ENCODE measurements around the gene BCL2L15. TPM values are rescaled to one million over a fixed set of nuclear protein-coding genes. Genes with fewer than 3 reads are reported as not detected.

The BCL2L15 gene
- total RNA-seq, 2 donors from 2014 or later, result 0.08 TPM; not detected in 1

DNA sequence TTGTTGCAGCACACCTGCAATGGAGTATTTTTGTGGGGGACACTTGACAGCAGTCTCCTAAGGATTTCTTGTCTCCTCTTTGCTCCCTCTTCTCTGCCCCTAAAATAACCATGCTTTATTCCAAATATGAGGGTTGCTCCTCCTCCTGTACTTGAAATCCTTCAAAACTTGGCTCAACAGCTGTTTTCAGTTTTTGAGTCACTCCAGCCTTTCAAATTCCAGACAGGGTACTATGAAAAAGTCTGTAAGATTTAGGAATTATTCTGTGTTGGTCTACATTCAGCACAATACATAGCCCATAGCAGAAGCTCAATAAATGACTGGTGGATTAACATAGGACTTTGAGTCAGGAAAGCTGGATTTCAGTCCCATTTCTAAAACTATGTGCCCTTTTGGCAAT lies 11.7 kb upstream of the BCL2L15 start:
- no peaks in the 10 kb centered on the region for H3K9me3 ChIP-seq
- no peak overlapping the region for H3K4me3 ChIP-seq
- no peaks in the 10 kb centered on the region for H3K27me3 ChIP-seq
- peaks cover 0 to 10% of the 10 kb centered on the region in 2 donors for H3K4me1 ChIP-seq
- no peak for DNase-seq (ENCODE audit: low spot score)
- no peak overlapping the region for H3K27ac ChIP-seq
- H3K36me3 ChIP-seq, result peaks cover 54% of the 10 kb centered on the region
- TF ChIP-seq, protein P1, sequence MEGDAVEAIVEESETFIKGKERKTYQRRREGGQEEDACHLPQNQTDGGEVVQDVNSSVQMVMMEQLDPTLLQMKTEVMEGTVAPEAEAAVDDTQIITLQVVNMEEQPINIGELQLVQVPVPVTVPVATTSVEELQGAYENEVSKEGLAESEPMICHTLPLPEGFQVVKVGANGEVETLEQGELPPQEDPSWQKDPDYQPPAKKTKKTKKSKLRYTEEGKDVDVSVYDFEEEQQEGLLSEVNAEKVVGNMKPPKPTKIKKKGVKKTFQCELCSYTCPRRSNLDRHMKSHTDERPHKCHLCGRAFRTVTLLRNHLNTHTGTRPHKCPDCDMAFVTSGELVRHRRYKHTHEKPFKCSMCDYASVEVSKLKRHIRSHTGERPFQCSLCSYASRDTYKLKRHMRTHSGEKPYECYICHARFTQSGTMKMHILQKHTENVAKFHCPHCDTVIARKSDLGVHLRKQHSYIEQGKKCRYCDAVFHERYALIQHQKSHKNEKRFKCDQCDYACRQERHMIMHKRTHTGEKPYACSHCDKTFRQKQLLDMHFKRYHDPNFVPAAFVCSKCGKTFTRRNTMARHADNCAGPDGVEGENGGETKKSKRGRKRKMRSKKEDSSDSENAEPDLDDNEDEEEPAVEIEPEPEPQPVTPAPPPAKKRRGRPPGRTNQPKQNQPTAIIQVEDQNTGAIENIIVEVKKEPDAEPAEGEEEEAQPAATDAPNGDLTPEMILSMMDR (IDR thresholded peaks at IDR 0.05), result no peak

DNA sequence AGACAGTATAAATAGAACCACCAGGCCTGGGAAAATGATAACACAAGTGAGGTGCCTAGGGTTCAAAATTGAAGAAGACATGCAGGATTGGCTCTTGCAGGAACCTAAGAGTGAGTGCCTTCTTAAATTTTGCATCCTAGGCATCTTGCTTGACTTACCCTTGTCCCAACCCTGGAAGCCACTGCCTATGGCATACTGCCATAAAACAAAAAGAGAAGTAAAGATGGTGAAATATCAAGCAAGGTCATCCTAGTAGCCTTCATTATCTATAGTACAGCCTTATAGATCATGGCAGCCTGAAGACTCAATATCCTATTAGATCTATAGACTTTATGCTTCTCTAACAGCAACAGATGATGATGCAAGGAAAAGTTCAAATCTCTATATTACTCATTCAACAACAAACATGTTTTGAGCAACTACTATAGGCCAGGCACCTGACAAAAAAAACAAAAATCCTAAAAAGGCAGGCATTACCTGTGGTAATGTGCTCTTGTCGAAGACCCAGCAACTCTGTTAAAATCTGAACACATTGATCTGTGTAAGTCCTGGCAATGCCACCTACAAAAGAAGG lies 10.9 kb upstream of the BCL2L15 start:
- no peak overlapping the region for H3K4me3 ChIP-seq

GRCh38 chr1:113895961-113896360 lies 8.6 kb upstream of the BCL2L15 start:
- no peaks in the 10 kb centered on the region for H3K9me3 ChIP-seq
- H3K27ac ChIP-seq, result no peak overlapping the region
- no peak for DNase-seq (ENCODE audit: low spot score)
- H3K36me3 ChIP-seq, result peaks cover 53% of the 10 kb centered on the region
- no peaks in the 10 kb centered on the region for H3K4me1 ChIP-seq
- TF ChIP-seq, protein P1 (IDR thresholded peaks at IDR 0.05), result no peak
- H3K4me3 ChIP-seq, result no peak overlapping the region
- H3K27me3 ChIP-seq, result no peaks in the 10 kb centered on the region

More for the DNA sequence above, 10.9 kb upstream of the BCL2L15 start:
- Histone ChIP-seq H3K4me1 (peaks cover 0 to 2% of the 10 kb centered on the region in 2 donors), H3K9me3 (no peaks in the 10 kb centered on the region), H3K36me3 (peaks cover 54% of the 10 kb centered on the region), H3K27ac (no peak overlapping the region), H3K27me3 (no peaks in the 10 kb centered on the region)
- DNase-seq (ENCODE audit: low spot score), result no peak
- TF ChIP-seq, protein P1 (IDR thresholded peaks at IDR 0.05), result no peak

GRCh38 chr1:113895098-113895497 lies 7.7 kb upstream of the BCL2L15 start:
- H3K36me3 ChIP-seq, result peaks cover 44% of the 10 kb centered on the region
- no peak overlapping the region for H3K4me3 ChIP-seq
- H3K27me3 ChIP-seq, result no peaks in the 10 kb centered on the region
- TF ChIP-seq, protein P1 (IDR thresholded peaks at IDR 0.05), result no peak
- H3K4me1 ChIP-seq, result no peaks in the 10 kb centered on the region
- H3K27ac ChIP-seq, result no peak overlapping the region
- H3K9me3 ChIP-seq, result no peaks in the 10 kb centered on the region
- no peak for DNase-seq (ENCODE audit: low spot score)

DNA sequence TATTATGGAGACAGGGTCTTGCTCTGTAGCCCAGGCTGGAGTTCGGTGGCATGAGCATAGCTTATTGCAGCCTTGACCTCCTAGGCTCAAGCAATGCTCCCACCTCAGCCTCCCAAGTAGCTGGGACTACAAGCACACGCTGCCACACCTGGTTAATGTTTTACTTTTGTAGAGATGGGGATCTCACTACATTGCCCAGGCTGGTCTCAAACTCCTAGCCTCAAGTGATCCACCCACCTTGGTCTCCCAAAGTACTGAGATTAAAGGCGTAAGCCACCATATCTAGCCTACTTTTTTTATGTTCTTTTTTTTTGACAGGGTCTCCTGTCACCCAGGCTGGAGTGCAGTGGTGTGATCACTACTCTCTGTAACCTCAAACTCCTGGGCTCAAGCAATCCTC lies 5.9 kb upstream of the BCL2L15 start:
- H3K27me3 ChIP-seq, result no peaks in the 10 kb centered on the region
- no peak overlapping the region for H3K27ac ChIP-seq
- TF ChIP-seq, protein P1 (IDR thresholded peaks at IDR 0.05), result no peak

GRCh38 chr1:113891631-113892220 lies 4.3 kb upstream of the BCL2L15 start:
- Histone ChIP-seq H3K36me3 (peaks cover 21% of the 10 kb centered on the region), H3K4me1 (no peaks in the 10 kb centered on the region), H3K9me3 (no peaks in the 10 kb centered on the region), H3K27ac (no peak overlapping the region), H3K4me3 (no peak overlapping the region), H3K27me3 (no peaks in the 10 kb centered on the region)
- TF ChIP-seq, protein P1 (IDR thresholded peaks at IDR 0.05), result no peak
- DNase-seq (ENCODE audit: low spot score), result no peak

More for the DNA sequence above, 5.9 kb upstream of the BCL2L15 start:
- H3K9me3 ChIP-seq, result no peaks in the 10 kb centered on the region
- no peaks in the 10 kb centered on the region for H3K4me1 ChIP-seq
- DNase-seq (ENCODE audit: low spot score), result no peak
- H3K4me3 ChIP-seq, result no peak overlapping the region
- H3K36me3 ChIP-seq, result peaks cover 37% of the 10 kb centered on the region
